IMR-90 (cell line): ENCODE measurements around the gene CYTH1. TPM values are rescaled to one million over a fixed set of nuclear protein-coding genes. Genes with fewer than 3 reads are reported as not detected.

Experiments
- ATAC-seq: fragments of 200-7000 bp; cut with Tn5 transposase; 2 replicates; pipeline ENCODE4 v1.9.1; 2020; ENCODE audit warnings: low read depth, mild to moderate bottlenecking, moderate library complexity
- BruUV-seq: library from RNA; stranded (reverse); fragments of 400-500 nt; replicated peaks from 2 replicates; lab custom pipeline; 2021; lab: Mats Ljungman, UMichigan
- CTCF ChIA-PET: fragments of 300-600 bp; formaldehyde crosslinking; extraction: SDS; loops from one replicate; lab custom pipeline; 2021; ENCODE audit warnings: antibody characterized with exemption; lab: Yijun Ruan, JAX
- POLR2A ChIA-PET: fragments of 300-600 bp; sonication (Branson Sonifier 250); formaldehyde crosslinking; loops from one replicate; lab custom pipeline; 2022; ENCODE audit warnings: antibody characterized with exemption; ENCODE audit not compliant: unreplicated experiment; lab: Charles Lee
- DNase-seq: peaks from one replicate; pipeline ENCODE4 v3.0.0; 2013
- H2AFZ ChIP-seq: replicated peaks from 2 replicates; pipeline ENCODE3; 2013; ENCODE audit warnings: low read length, mild to moderate bottlenecking; ENCODE audit not compliant: poor library complexity
- H2AK5ac ChIP-seq: 2 replicates; pipeline ENCODE4 v1.6.1; 2013; ENCODE audit warnings: low read depth, low read length, inconsistent platforms
- H2AK9ac ChIP-seq: replicated peaks from 2 replicates; pipeline ENCODE3; 2013; ENCODE audit warnings: mild to moderate bottlenecking, low read depth, low read length, moderate library complexity; ENCODE audit not compliant: poor library complexity
- H2BK120ac ChIP-seq: 2 replicates; pipeline ENCODE4 v1.6.1; 2013; ENCODE audit warnings: low read depth, low read length, inconsistent platforms
- H2BK15ac ChIP-seq: 3 replicates; pipeline ENCODE4 v1.6.1; 2013; ENCODE audit warnings: low read depth, low read length, inconsistent platforms
- H2BK20ac ChIP-seq: 2 replicates; pipeline ENCODE4 v1.6.1; 2013; ENCODE audit warnings: low read depth, mild to moderate bottlenecking, inconsistent platforms, low read length, moderate library complexity
- H2BK5ac ChIP-seq: 2 replicates; pipeline ENCODE4 v1.6.1; 2013; ENCODE audit warnings: mild to moderate bottlenecking, low read depth, low read length, inconsistent platforms; ENCODE audit not compliant: poor library complexity, severe bottlenecking
- H3K14ac ChIP-seq: replicated peaks from 2 replicates; pipeline ENCODE4 v1.6.1; 2013; ENCODE audit warnings: low read depth, low read length, inconsistent platforms
- H3K18ac ChIP-seq: 2 replicates; pipeline ENCODE4 v1.6.1; 2013; ENCODE audit warnings: low read depth, low read length, control low read depth
- H3K23ac ChIP-seq: 2 replicates; pipeline ENCODE4 v1.6.1; 2013; ENCODE audit warnings: low read depth, low read length, inconsistent platforms
- H3K27ac ChIP-seq: 2 replicates; pipeline ENCODE4 v1.5.1; 2013; ENCODE audit warnings: mild to moderate bottlenecking, control low read depth, low read length; ENCODE audit not compliant: insufficient read depth
- H3K27me3 ChIP-seq: 2 replicates; pipeline ENCODE4 v1.6.1; 2013; ENCODE audit warnings: low read length; ENCODE audit not compliant: control insufficient read depth, insufficient read depth
- H3K36me3 ChIP-seq: 2 replicates; pipeline ENCODE4 v1.6.1; 2013; ENCODE audit warnings: low read length, mixed read lengths; ENCODE audit not compliant: control insufficient read depth, insufficient read depth
- H3K4ac ChIP-seq: 2 replicates; pipeline ENCODE4 v1.6.1; 2013; ENCODE audit warnings: low read depth, low read length, inconsistent platforms
- H3K4me1 ChIP-seq: 2 replicates; pipeline ENCODE4 v1.6.1; 2013; ENCODE audit warnings: low read length, mixed read lengths; ENCODE audit not compliant: control insufficient read depth, insufficient read depth
- H3K4me2 ChIP-seq: 2 replicates; pipeline ENCODE4 v1.6.1; 2013; ENCODE audit warnings: low read depth, mild to moderate bottlenecking, control low read depth, low read length, moderate library complexity
- H3K4me3 ChIP-seq: 2 replicates; pipeline ENCODE4 v1.5.1; 2013; ENCODE audit warnings: low read depth, mild to moderate bottlenecking, control low read depth, low read length, moderate library complexity; ENCODE audit not compliant: insufficient read depth
- H3K56ac ChIP-seq: 2 replicates; pipeline ENCODE4 v1.6.1; 2013; ENCODE audit warnings: low read length, inconsistent platforms; ENCODE audit not compliant: insufficient read depth; ENCODE audit errors: extremely low read depth
- H3K79me1 ChIP-seq, 2 experiments: 2 replicates each; pipeline ENCODE4 v1.6.1; 2013; ENCODE audit warnings: low read length in 2 of 2, inconsistent platforms in 1 of 2, low read depth in 1 of 2
- H3K9ac ChIP-seq: 2 replicates; pipeline ENCODE4 v1.6.1; 2013; ENCODE audit warnings: low read depth, low read length, control low read depth
- H3K9me1 ChIP-seq: 2 replicates; pipeline ENCODE4 v1.6.1; 2013; ENCODE audit warnings: low read length, inconsistent platforms; ENCODE audit not compliant: insufficient read depth
- H3K9me3 ChIP-seq: 2 replicates; pipeline ENCODE4 v1.6.1; 2013; ENCODE audit warnings: low read length; ENCODE audit not compliant: control insufficient read depth, insufficient read depth
- H4K20me1 ChIP-seq: 2 replicates; pipeline ENCODE4 v1.6.1; 2013; ENCODE audit warnings: low read length, inconsistent platforms; ENCODE audit not compliant: insufficient read depth
- H4K5ac ChIP-seq: 2 replicates; pipeline ENCODE4 v1.6.1; 2013; ENCODE audit warnings: mild to moderate bottlenecking, low read depth, low read length, control low read depth
- H4K8ac ChIP-seq, 2 experiments: 2 replicates each; pipeline ENCODE4 v1.6.1; 2013; ENCODE audit warnings: low read depth in 2 of 2, low read length in 2 of 2, control low read depth in 1 of 2, inconsistent platforms in 1 of 2
- H4K91ac ChIP-seq: 2 replicates; pipeline ENCODE4 v1.6.1; 2013; ENCODE audit warnings: low read depth, low read length, inconsistent platforms; ENCODE audit not compliant: insufficient read depth
- FOS ChIP-seq: fragments of 150-350 bp; IDR thresholded peaks from 2 replicates; pipeline ENCODE4 v1.6.1; 2016; ENCODE audit warnings: low read depth, low read length
- NFE2L2 ChIP-seq: fragments of 150-350 bp; IDR thresholded peaks from 2 replicates; pipeline ENCODE4 v1.6.1; 2016; ENCODE audit warnings: low read depth, mild to moderate bottlenecking, low read length
- RAD21 ChIP-seq: IDR thresholded peaks from 2 replicates; pipeline ENCODE4 v1.6.1; 2012; ENCODE audit warnings: low read length, improper control_type of control experiment
- WGBS, 2 experiments: methylation state at CpG; one replicate each; pipeline versions ENCODE4 v1.1.5 to v1.1.7; 2013; ENCODE audit warnings: missing lambda C conversion rate in 2 of 2; ENCODE audit not compliant: insufficient read length in 1 of 2; ENCODE audit errors: extremely low coverage in 2 of 2; 5-methylcytosine and 5-hydroxymethylcytosine counted together
- dilution Hi-C: fragments of 300-500 bp; cut with HindIII; formaldehyde crosslinking; loops from one replicate; pipeline ENCODE4 v1.14.3; 2018; ENCODE audit warnings: low sequenced_read_pairs; ENCODE audit not compliant: unreplicated experiment
- in situ Hi-C: fragments of 300-500 bp; cut with MboI; formaldehyde crosslinking; loops from 3 replicates; pipeline ENCODE4 v1.14.3; 2019; ENCODE audit warnings: low sequenced_read_pairs, inconsistent platforms, mixed read lengths
- intact Hi-C: fragments of 100-400 bp; cut with micrococcal nuclease; formaldehyde crosslinking; loops from 2 replicates; pipeline ENCODE4 v1.10.0; 2022
- polyA plus RNA-seq, 3 experiments: library from polyadenylated mRNA; depleted of rRNA; stranded (reverse); fragments of >200 nt; gene quantifications; 2 replicates each; pipeline ENCODE4 v1.2.3, GENCODE V29; 2012; ENCODE audit warnings: low replicate concordance in 1 of 3
- total RNA-seq: library from RNA; depleted of rRNA; stranded (reverse); fragments of >200 nt; gene quantifications from 2 replicates; pipeline ENCODE4 v1.2.3, GENCODE V29; 2012
- TF ChIP-seq, protein P1 (sequence below): conservative IDR thresholded peaks from 2 replicates; pipeline ENCODE4 v1.5.1; 2012; ENCODE audit warnings: mild to moderate bottlenecking, low read depth, low read length, improper control_type of control experiment

Gene CYTH1
- total and polyA plus RNA-seq, 2 of the 4 experiments (the other 2 are of a cell fraction): 7.9 to 12.4 TPM

DNA sequence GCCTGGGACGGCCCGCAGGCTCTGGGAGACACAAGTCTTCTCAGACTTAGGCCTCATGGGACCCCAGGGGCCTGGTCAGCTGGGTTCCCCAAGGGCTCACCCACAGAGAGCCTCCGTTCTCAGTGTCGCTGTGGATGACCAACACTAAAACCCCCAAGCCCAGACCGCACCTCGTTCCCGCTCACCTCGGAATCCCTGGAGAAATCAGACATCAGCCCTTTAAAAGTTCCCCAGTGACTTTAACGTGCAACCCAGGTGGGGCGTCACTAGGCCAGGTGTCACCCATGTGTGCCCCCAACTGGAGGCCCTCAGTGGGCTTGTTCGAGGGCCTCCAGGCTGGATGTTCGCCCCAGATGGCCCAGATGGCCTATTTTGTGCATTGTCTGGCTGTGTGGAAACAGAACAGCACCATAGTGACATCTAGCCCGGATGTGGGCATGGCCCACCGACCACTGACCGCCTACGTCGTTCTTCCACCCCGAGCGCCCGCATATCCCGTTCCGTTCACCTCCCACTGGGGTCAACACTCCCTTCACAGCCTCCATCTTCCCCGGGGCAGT lies 152.6 kb downstream of the CYTH1 start:
- 88% methylated on average over 15 of the region's 23 CpGs; no CpG with 5 or more reads in 1 of the 2 experiments for WGBS, 2 experiments
- Histone ChIP-seq H4K91ac (no peak overlapping the region), H3K56ac (no peak overlapping the region), H3K9ac (no peak overlapping the region), H2AK5ac (no peak overlapping the region), H3K18ac (no peak overlapping the region), H3K4me2 (no peak overlapping the region), H2BK5ac (no peak overlapping the region), H2BK15ac (no peak overlapping the region), H3K23ac (no peak overlapping the region), H4K8ac (no peak overlapping the region), H2BK120ac (no peak overlapping the region), H3K9me1 (no peaks in the 10 kb centered on the region), H3K36me3 (no peaks in the 10 kb centered on the region), H4K5ac (no peak overlapping the region), H3K9me3 (no peaks in the 10 kb centered on the region), H2AFZ (no peak overlapping the region), H3K4me1 (no peaks in the 10 kb centered on the region), H4K20me1 (no peaks in the 10 kb centered on the region), H3K4ac (no peak overlapping the region), H3K79me1 (no peaks in the 10 kb centered on the region), H2AK9ac (no peak overlapping the region), H3K27ac (no peak overlapping the region), H3K27me3 (peaks cover 8% of the 10 kb centered on the region), H3K14ac (no peak overlapping the region), H3K4me3 (no peak overlapping the region), H2BK20ac (no peak overlapping the region)
- TF ChIP-seq, protein P1, sequence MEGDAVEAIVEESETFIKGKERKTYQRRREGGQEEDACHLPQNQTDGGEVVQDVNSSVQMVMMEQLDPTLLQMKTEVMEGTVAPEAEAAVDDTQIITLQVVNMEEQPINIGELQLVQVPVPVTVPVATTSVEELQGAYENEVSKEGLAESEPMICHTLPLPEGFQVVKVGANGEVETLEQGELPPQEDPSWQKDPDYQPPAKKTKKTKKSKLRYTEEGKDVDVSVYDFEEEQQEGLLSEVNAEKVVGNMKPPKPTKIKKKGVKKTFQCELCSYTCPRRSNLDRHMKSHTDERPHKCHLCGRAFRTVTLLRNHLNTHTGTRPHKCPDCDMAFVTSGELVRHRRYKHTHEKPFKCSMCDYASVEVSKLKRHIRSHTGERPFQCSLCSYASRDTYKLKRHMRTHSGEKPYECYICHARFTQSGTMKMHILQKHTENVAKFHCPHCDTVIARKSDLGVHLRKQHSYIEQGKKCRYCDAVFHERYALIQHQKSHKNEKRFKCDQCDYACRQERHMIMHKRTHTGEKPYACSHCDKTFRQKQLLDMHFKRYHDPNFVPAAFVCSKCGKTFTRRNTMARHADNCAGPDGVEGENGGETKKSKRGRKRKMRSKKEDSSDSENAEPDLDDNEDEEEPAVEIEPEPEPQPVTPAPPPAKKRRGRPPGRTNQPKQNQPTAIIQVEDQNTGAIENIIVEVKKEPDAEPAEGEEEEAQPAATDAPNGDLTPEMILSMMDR: no peak
- TF ChIP-seq FOS (no peak), RAD21 (no peak), NFE2L2 (no peak)
- intact Hi-C loops: no loop called here
- ATAC-seq: no peak
- BruUV-seq: no TSS peak
- no peak for DNase-seq
- in situ Hi-C loops: no loop called here
- dilution Hi-C loops: no loop called here
- CTCF ChIA-PET: no interaction called here
- POLR2A ChIA-PET: no interaction called here
